HepG2 (cell line): Measurements from ENCODE around the gene SLC4A9. TPM values are rescaled to one million over a fixed set of nuclear protein-coding genes. Genes with fewer than 3 reads are reported as not detected.

Source experiments
- ATAC-seq: fragments of 200-7000 bp; cut with Tn5 transposase; 3 replicates; pipeline ENCODE4 v1.9.1; 2020; ENCODE audit warnings: mild to moderate bottlenecking, moderate library complexity
- BruUV-seq: library from RNA; stranded (reverse); fragments of 400-500 nt; replicated peaks from 2 replicates; lab custom pipeline; 2021; lab: Mats Ljungman, UMichigan
- CTCF ChIA-PET: fragments of 300-600 bp; formaldehyde crosslinking; extraction: SDS; loops from one replicate; lab custom pipeline; 2021; ENCODE audit warnings: low total read pairs, inconsistent platforms, low intra/inter-chr PET ratio; lab: Yijun Ruan, JAX
- POLR2A ChIA-PET: fragments of 350-600 bp; sonication (Branson Sonifier 250); formaldehyde crosslinking; loops from one replicate; lab custom pipeline; 2020; ENCODE audit warnings: antibody characterized with exemption, inconsistent platforms; lab: Yijun Ruan, JAX
- DNase-seq: peaks from one replicate; pipeline ENCODE4 v3.0.0-alpha.2; 2015; ENCODE audit warnings: low spot score
- FAIRE-seq: peaks from 3 replicates; lab custom pipeline; 2011; peaks lifted over from hg19 to GRCh38; lab: Jason Lieb, UNC
- H2AFZ ChIP-seq: one replicate; pipeline ENCODE4 v1.6.1; 2011; ENCODE audit warnings: low read length, inconsistent platforms
- H3K27ac ChIP-seq: fragments of 300-600 bp; 3 replicates; pipeline ENCODE4 v1.8.0; 2011; ENCODE audit warnings: mixed run types, mild to moderate bottlenecking, mixed read lengths, low read length, inconsistent platforms; ENCODE audit not compliant: insufficient read depth; ENCODE audit errors: extremely low read length
- H3K27me3 ChIP-seq, 2 experiments: fragments of 200-600 bp in 1 of 2; 2 replicates in 1 of 2; 3 replicates in 1 of 2; pipeline versions ENCODE4 v1.6.0 to v1.8.0; 2011; ENCODE audit warnings: low read length in 2 of 2, mild to moderate bottlenecking in 2 of 2, moderate library complexity in 2 of 2, inconsistent platforms in 1 of 2; ENCODE audit not compliant: insufficient read depth in 2 of 2, control insufficient read depth in 1 of 2
- H3K36me3 ChIP-seq, 2 experiments: fragments of 200-600 bp in 1 of 2; replicated peaks in 1 of 2; 2 replicates in 1 of 2; 3 replicates in 1 of 2; pipeline versions ENCODE4 v1.5.1 to v1.8.0; 2011; ENCODE audit warnings: low read length in 2 of 2, inconsistent platforms in 1 of 2; ENCODE audit not compliant: insufficient read depth in 2 of 2, control insufficient read depth in 1 of 2
- H3K4me1 ChIP-seq: 2 replicates; pipeline ENCODE4 v1.5.1; 2012; ENCODE audit warnings: low read length, inconsistent platforms; ENCODE audit not compliant: insufficient read depth
- H3K4me2 ChIP-seq: 2 replicates; pipeline ENCODE4 v1.6.0; 2011; ENCODE audit warnings: low read depth, low read length, inconsistent platforms
- H3K4me3 ChIP-seq, 3 experiments: fragments of 200-600 bp in 1 of 3; sonication (generic), shearing (Covaris generic) in 1 of 3; replicated peaks in 1 of 3; 2 replicates each; pipeline ENCODE4 v1.5.1; 2011 to 2016; ENCODE audit warnings: low read length in 3 of 3, inconsistent platforms in 2 of 3, low read depth in 2 of 3, mild to moderate bottlenecking in 2 of 3, control low read depth in 1 of 3, mixed read lengths in 1 of 3; ENCODE audit not compliant: insufficient read depth in 1 of 3
- H3K79me2 ChIP-seq: one replicate; pipeline ENCODE4 v1.6.1; 2011; ENCODE audit warnings: low read length, inconsistent platforms; ENCODE audit not compliant: insufficient read depth
- H3K9ac ChIP-seq: 2 replicates; pipeline ENCODE4 v1.6.0; 2011; ENCODE audit warnings: mild to moderate bottlenecking, low read depth, low read length, inconsistent platforms; ENCODE audit not compliant: insufficient read depth
- H3K9me3 ChIP-seq: 2 replicates; pipeline ENCODE4 v1.5.1; 2012; ENCODE audit warnings: mild to moderate bottlenecking, low read length
- H4K20me1 ChIP-seq: 2 replicates; pipeline ENCODE4 v1.6.0; 2011; ENCODE audit warnings: inconsistent platforms, mild to moderate bottlenecking, low read length, moderate library complexity; ENCODE audit not compliant: insufficient read depth
- ADNP ChIP-seq: sonication (generic); formaldehyde crosslinking; IDR thresholded peaks from 2 replicates; pipeline ENCODE4 v1.4.0; 2020; ENCODE audit warnings: missing genetic modification reagents
- HNF4G ChIP-seq, 2 experiments: sonication (generic) in 1 of 2; formaldehyde crosslinking in 1 of 2; IDR thresholded peaks; 2 replicates each; pipeline versions ENCODE4 v1.4.0 to v1.6.1; 2011 to 2020; ENCODE audit warnings: borderline replicate concordance in 2 of 2, low read depth in 2 of 2, mild to moderate bottlenecking in 2 of 2, low read length in 1 of 2, missing genetic modification reagents in 1 of 2, moderate library complexity in 1 of 2
- KLF9 ChIP-seq: IDR thresholded peaks from 2 replicates; pipeline ENCODE4 v1.6.1; 2016; ENCODE audit warnings: low read depth
- MZF1 ChIP-seq: sonication (generic); formaldehyde crosslinking; IDR thresholded peaks from 2 replicates; pipeline ENCODE4 v1.8.1; 2023; ENCODE audit warnings: mild to moderate bottlenecking, missing genetic modification reagents, borderline replicate concordance
- SAP130 ChIP-seq: IDR thresholded peaks from 2 replicates; pipeline ENCODE4 v1.6.1; 2016; ENCODE audit warnings: low read depth
- SIN3B ChIP-seq: fragments of 150-350 bp; IDR thresholded peaks from 2 replicates; pipeline ENCODE4 v1.6.1; 2014; ENCODE audit warnings: low read length
- SP5 ChIP-seq: IDR thresholded peaks from 2 replicates; pipeline ENCODE4 v1.6.1; 2016; ENCODE audit warnings: low read depth, borderline replicate concordance
- THAP9 ChIP-seq: sonication (generic); formaldehyde crosslinking; IDR thresholded peaks from 2 replicates; pipeline ENCODE4; 2020; ENCODE audit warnings: missing genetic modification reagents, mild to moderate bottlenecking, borderline replicate concordance
- ZNF318 ChIP-seq: sonication (generic); formaldehyde crosslinking; IDR thresholded peaks from 2 replicates; pipeline ENCODE4 v1.4.0; 2020; ENCODE audit warnings: mild to moderate bottlenecking, missing genetic modification reagents
- ZNF343 ChIP-seq: sonication (generic); formaldehyde crosslinking; IDR thresholded peaks from 2 replicates; pipeline ENCODE4 v1.4.0; 2020; ENCODE audit warnings: mild to moderate bottlenecking, missing genetic modification reagents
- ZNF737 ChIP-seq: sonication (generic); formaldehyde crosslinking; IDR thresholded peaks from 2 replicates; pipeline ENCODE4 v1.5.0; 2020; ENCODE audit warnings: missing genetic modification reagents, mild to moderate bottlenecking, borderline replicate concordance
- WGBS: methylation state at CpG from one replicate; pipeline ENCODE4 v1.1.6; 2017; ENCODE audit warnings: low lambda C conversion rate; 5-methylcytosine and 5-hydroxymethylcytosine counted together
- in situ Hi-C: cut with HindIII; loops from 2 replicates; pipeline ENCODE4 v1.10.0; 2017; ENCODE audit warnings: low pct_unique_long_range_greater_than_20kb; ENCODE audit not compliant: extremely low pct_ligation_motif_present
- intact Hi-C: fragments of 100-400 bp; cut with micrococcal nuclease; formaldehyde crosslinking; loops from one replicate; pipeline ENCODE4 v1.10.0; 2022; ENCODE audit not compliant: unreplicated experiment
- polyA plus RNA-seq, 8 experiments: library from polyadenylated mRNA; depleted of rRNA in 3 of 8; stranded (reverse) in 7 of 8; unstranded in 1 of 8; fragments of >200 nt; fragmentation: Illumina TruSeq in 4 of 8; extraction: Trizol in 4 of 8; gene quantifications; 2 replicates each; pipeline versions ENCODE4 v1.2.1 to v1.2.3, GENCODE V29; 2011 to 2016; ENCODE audit warnings: low read depth in 4 of 8, missing spikeins in 1 of 8, mixed read lengths in 1 of 8; ENCODE audit not compliant: insufficient read depth in 1 of 8
- total RNA-seq, 5 experiments: library from RNA; depleted of rRNA; stranded (reverse); fragments of >200 nt; fragmentation: Illumina TruSeq; extraction: Trizol; gene quantifications; 2 replicates each; pipeline ENCODE4 v1.2.3, GENCODE V29; 2016; ENCODE audit warnings: low read depth in 1 of 5

The SLC4A9 gene
- total and polyA plus RNA-seq, 2 of the 13 experiments (the other 11 are each of a cell fraction or from before 2014, with no cell fraction given): not detected

GRCh38 chr5:140319833-140320232 is 40.2 kb upstream of the SLC4A9 start:
- no peaks in the 10 kb centered on the region for H4K20me1 ChIP-seq
- H3K36me3 ChIP-seq: no peaks in the 10 kb centered on the region
- no TSS peak for BruUV-seq
- H3K9me3 ChIP-seq: no peaks in the 10 kb centered on the region
- peaks cover 42% of the 10 kb centered on the region for H3K4me1 ChIP-seq
- no peaks in the 10 kb centered on the region for H3K79me2 ChIP-seq
- no peak overlapping the region for H3K27ac ChIP-seq
- DNase-seq: no peak
- H2AFZ ChIP-seq: no peak overlapping the region
- no peak overlapping the region for H3K4me3 ChIP-seq
- intact Hi-C loops: no loop called here
- 86% methylated on average over 1 of the region's 1 CpG for WGBS
- no peaks in the 10 kb centered on the region; a peak in 2 of 5 replicates for H3K27me3 ChIP-seq
- in situ Hi-C loops: no loop called here
- no peak for FAIRE-seq
- H3K4me2 ChIP-seq: no peak overlapping the region
- ChIA-PET CTCF (no interaction called here), POLR2A (interaction anchor here (1.6 kb wide), 1 partner anchor 26 kb away, joined by 5 read pairs; the partner anchor contains the start of gene HBEGF)
- TF ChIP-seq ZNF318 (CRISPR knock-in tag) (no peak), THAP9 (CRISPR knock-in tag) (no peak), ZNF737 (CRISPR knock-in tag) (no peak), ZNF343 (no peak), SIN3B (no peak), MZF1 (CRISPR knock-in tag) (no peak), SAP130 (CRISPR knock-in tag) (no peak), ADNP (CRISPR knock-in tag) (no peak), KLF9 (CRISPR knock-in tag) (no peak), HNF4G (IDR thresholded peaks at IDR 0.05; ENCODE audit: borderline replicate concordance, low read depth, low read length) (no peak), HNF4G (CRISPR knock-in tag; IDR thresholded peaks at IDR 0.05; ENCODE audit: borderline replicate concordance, low read depth) (no peak), SP5 (CRISPR knock-in tag) (no peak)
- H3K9ac ChIP-seq: no peak overlapping the region
- no peak for ATAC-seq
